K562 (cell line): ENCODE results near the gene CISD3. TPM values are rescaled to one million over a fixed set of nuclear protein-coding genes. Genes with fewer than 3 reads are reported as not detected.

Experiments used
- IRF2 ChIP-seq: sonication (generic); formaldehyde crosslinking; IDR thresholded peaks from 2 replicates; pipeline ENCODE4 v1.8.1; 2022; ENCODE audit warnings: mild to moderate bottlenecking, missing genetic modification reagents
- PRPF4 ChIP-seq: fragments of 200-400 bp; formaldehyde crosslinking; IDR thresholded peaks from one replicate; pipeline ENCODE4 v1.6.1; 2017; ENCODE audit warnings: low read length, low read depth, mild to moderate bottlenecking; ENCODE audit not compliant: insufficient read depth, poor library complexity, severe bottlenecking
- PTBP1 ChIP-seq: fragments of 200-400 bp; formaldehyde crosslinking; IDR thresholded peaks from 2 replicates; pipeline ENCODE4 v1.6.1; 2017; ENCODE audit warnings: low read depth, low read length
- PURB ChIP-seq: sonication (generic); formaldehyde crosslinking; IDR thresholded peaks from 2 replicates; pipeline ENCODE4 v1.9.0; 2021; ENCODE audit warnings: low read depth, mild to moderate bottlenecking, missing genetic modification reagents
- SREBF1 ChIP-seq: fragments of 150-350 bp; IDR thresholded peaks from 2 replicates; pipeline ENCODE4 v1.6.1; 2014; ENCODE audit warnings: antibody characterized with exemption, low read depth, low read length, borderline replicate concordance
- ZNF408 ChIP-seq: fragments of 250-450 bp; sonication (Bioruptor Pico); IDR thresholded peaks from 2 replicates; pipeline ENCODE4 v1.4.0; 2020; ENCODE audit warnings: low read depth, mild to moderate bottlenecking, moderate library complexity
- ZNF785 ChIP-seq: fragments of 250-450 bp; sonication (Bioruptor Pico); IDR thresholded peaks from 2 replicates; pipeline ENCODE4 v1.4.0; 2020; ENCODE audit warnings: mild to moderate bottlenecking
- polyA plus RNA-seq, 8 experiments: library from polyadenylated mRNA; depleted of rRNA in 4 of 8; stranded (reverse) in 5 of 8; unstranded in 3 of 8; fragments of >200 nt; fragmentation: Nextera tagmentation in 2 of 8; fragmentation: Illumina TruSeq in 1 of 8; extraction: Ambion mirVana in 2 of 8; extraction: Trizol in 1 of 8; gene quantifications; 2 replicates each; pipeline versions ENCODE4 v1.2.1 to v1.2.3, GENCODE V29; 2011 to 2014; ENCODE audit warnings: inconsistent platforms in 1 of 8, missing spikeins in 1 of 8
- total RNA-seq, 7 experiments: library from RNA; depleted of rRNA in 6 of 7; stranded (reverse); fragments of >200 nt in 6 of 7; fragmentation: Illumina TruSeq in 2 of 7; extraction: Trizol in 2 of 7; gene quantifications; 2 replicates each; pipeline versions ENCODE4 v1.2.1 to v1.2.3, GENCODE V29; 2011 to 2021; ENCODE audit warnings: low replicate concordance in 1 of 7
- TF ChIP-seq, protein P1 (sequence below): sonication (generic); formaldehyde crosslinking; IDR thresholded peaks from 2 replicates; pipeline ENCODE4 v1.8.0; 2022; ENCODE audit warnings: mild to moderate bottlenecking, missing genetic modification reagents
- TF ChIP-seq, protein P2 (sequence below): fragments of 450-650 bp; formaldehyde crosslinking; IDR thresholded peaks from 2 replicates; pipeline ENCODE4 v1.4.0; 2020; ENCODE audit warnings: mild to moderate bottlenecking, mixed read lengths
- TF ChIP-seq, protein P3 (sequence below): sonication (generic); formaldehyde crosslinking; IDR thresholded peaks from 2 replicates; pipeline ENCODE4 v1.8.0; 2022; ENCODE audit warnings: missing genetic modification reagents, mild to moderate bottlenecking, borderline replicate concordance
- TF ChIP-seq, protein P4 (sequence below): fragments of 450-650 bp; formaldehyde crosslinking; IDR thresholded peaks from 2 replicates; pipeline ENCODE4 v1.4.0; 2020; ENCODE audit warnings: mild to moderate bottlenecking, moderate library complexity
- TF ChIP-seq, protein P5 (sequence below): fragments of 250-450 bp; sonication (Bioruptor Pico); IDR thresholded peaks from 2 replicates; pipeline ENCODE4 v1.8.0; 2022; ENCODE audit warnings: moderate library complexity, mild to moderate bottlenecking, inconsistent platforms

Gene CISD3
- total and polyA plus RNA-seq, 9 of the 15 experiments (the other 6 are each of a cell fraction or from before 2014, with no cell fraction given): 5.0 to 60.7 (median 15.7) TPM

DNA sequence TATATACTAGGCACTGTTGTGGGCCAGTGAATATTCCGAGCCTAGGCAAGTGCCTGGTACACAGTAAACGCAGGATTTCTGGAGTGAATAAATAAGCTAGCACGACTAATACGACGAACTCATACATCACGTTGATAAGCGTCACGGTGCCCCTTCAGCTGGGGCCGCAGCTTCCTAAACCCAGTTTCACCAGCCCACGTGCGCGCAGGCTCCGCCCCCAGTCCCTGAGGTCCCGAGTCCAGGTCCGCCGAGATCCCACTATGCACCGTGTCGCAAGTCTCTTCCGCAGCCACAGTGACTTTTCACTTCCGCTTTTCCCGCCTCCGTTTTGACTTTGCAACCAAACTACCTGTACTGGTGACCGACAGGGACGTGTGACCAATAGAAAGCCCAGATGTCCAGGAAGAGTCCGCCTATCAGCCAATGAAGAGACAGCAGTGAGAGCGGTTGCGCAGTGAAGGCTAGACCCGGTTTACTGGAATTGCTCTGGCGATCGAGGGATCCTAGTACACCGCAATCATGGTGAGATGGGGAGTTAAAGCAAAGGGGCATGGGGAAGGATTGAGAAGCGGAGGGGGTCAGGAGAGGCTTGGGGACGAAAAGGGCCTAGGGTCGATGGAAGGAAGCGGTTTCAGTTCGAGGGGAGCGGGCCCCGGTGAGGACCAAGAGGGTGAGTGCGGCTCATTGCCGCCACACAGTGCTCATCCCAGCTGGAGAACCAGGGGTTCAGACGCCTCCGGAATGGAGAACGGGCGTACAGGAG lies 22.3 kb downstream of the CISD3 start, which contains the start of gene PSMB3 (continued):
- TF ChIP-seq ZNF408 (CRISPR knock-in tag) (no peak), SREBF1 (no peak), PTBP1 (no peak), PRPF4 (no peak), PURB (no peak), IRF2 (no peak), ZNF785 (no peak)
- TF ChIP-seq, protein P1, sequence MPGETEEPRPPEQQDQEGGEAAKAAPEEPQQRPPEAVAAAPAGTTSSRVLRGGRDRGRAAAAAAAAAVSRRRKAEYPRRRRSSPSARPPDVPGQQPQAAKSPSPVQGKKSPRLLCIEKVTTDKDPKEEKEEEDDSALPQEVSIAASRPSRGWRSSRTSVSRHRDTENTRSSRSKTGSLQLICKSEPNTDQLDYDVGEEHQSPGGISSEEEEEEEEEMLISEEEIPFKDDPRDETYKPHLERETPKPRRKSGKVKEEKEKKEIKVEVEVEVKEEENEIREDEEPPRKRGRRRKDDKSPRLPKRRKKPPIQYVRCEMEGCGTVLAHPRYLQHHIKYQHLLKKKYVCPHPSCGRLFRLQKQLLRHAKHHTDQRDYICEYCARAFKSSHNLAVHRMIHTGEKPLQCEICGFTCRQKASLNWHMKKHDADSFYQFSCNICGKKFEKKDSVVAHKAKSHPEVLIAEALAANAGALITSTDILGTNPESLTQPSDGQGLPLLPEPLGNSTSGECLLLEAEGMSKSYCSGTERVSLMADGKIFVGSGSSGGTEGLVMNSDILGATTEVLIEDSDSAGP (CRISPR knock-in tag): no peak
- TF ChIP-seq, protein P2, sequence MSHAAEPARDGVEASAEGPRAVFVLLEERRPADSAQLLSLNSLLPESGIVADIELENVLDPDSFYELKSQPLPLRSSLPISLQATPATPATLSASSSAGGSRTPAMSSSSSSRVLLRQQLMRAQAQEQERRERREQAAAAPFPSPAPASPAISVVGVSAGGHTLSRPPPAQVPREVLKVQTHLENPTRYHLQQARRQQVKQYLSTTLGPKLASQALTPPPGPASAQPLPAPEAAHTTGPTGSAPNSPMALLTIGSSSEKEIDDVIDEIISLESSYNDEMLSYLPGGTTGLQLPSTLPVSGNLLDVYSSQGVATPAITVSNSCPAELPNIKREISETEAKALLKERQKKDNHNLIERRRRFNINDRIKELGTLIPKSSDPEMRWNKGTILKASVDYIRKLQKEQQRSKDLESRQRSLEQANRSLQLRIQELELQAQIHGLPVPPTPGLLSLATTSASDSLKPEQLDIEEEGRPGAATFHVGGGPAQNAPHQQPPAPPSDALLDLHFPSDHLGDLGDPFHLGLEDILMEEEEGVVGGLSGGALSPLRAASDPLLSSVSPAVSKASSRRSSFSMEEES: no peak
- TF ChIP-seq, protein P3, sequence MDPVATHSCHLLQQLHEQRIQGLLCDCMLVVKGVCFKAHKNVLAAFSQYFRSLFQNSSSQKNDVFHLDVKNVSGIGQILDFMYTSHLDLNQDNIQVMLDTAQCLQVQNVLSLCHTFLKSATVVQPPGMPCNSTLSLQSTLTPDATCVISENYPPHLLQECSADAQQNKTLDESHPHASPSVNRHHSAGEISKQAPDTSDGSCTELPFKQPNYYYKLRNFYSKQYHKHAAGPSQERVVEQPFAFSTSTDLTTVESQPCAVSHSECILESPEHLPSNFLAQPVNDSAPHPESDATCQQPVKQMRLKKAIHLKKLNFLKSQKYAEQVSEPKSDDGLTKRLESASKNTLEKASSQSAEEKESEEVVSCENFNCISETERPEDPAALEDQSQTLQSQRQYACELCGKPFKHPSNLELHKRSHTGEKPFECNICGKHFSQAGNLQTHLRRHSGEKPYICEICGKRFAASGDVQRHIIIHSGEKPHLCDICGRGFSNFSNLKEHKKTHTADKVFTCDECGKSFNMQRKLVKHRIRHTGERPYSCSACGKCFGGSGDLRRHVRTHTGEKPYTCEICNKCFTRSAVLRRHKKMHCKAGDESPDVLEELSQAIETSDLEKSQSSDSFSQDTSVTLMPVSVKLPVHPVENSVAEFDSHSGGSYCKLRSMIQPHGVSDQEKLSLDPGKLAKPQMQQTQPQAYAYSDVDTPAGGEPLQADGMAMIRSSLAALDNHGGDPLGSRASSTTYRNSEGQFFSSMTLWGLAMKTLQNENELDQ (CRISPR knock-in tag): no peak
- TF ChIP-seq, protein P4, sequence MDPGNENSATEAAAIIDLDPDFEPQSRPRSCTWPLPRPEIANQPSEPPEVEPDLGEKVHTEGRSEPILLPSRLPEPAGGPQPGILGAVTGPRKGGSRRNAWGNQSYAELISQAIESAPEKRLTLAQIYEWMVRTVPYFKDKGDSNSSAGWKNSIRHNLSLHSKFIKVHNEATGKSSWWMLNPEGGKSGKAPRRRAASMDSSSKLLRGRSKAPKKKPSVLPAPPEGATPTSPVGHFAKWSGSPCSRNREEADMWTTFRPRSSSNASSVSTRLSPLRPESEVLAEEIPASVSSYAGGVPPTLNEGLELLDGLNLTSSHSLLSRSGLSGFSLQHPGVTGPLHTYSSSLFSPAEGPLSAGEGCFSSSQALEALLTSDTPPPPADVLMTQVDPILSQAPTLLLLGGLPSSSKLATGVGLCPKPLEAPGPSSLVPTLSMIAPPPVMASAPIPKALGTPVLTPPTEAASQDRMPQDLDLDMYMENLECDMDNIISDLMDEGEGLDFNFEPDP: no peak
- TF ChIP-seq, protein P5, sequence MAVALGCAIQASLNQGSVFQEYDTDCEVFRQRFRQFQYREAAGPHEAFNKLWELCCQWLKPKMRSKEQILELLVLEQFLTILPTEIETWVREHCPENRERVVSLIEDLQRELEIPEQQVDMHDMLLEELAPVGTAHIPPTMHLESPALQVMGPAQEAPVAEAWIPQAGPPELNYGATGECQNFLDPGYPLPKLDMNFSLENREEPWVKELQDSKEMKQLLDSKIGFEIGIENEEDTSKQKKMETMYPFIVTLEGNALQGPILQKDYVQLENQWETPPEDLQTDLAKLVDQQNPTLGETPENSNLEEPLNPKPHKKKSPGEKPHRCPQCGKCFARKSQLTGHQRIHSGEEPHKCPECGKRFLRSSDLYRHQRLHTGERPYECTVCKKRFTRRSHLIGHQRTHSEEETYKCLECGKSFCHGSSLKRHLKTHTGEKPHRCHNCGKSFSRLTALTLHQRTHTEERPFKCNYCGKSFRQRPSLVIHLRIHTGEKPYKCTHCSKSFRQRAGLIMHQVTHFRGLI (CRISPR knock-in tag): no peak
